Transverse colon (tissue), 4 donors: ENCODE results near the gene DRC3. TPM values are rescaled to one million over a fixed set of nuclear protein-coding genes. Genes with fewer than 3 reads are reported as not detected.
"Not testable (repeated sequence)": the region's sequence is repeated elsewhere in the genome, so short reads cannot be mapped to it uniquely, and the experiment has no call there.

Experiments
- DNase-seq: peaks from one replicate; pipeline ENCODE4 v3.0.0-alpha.2; 2019
- H3K27ac ChIP-seq, 4 donors: fragments of 200-600 bp; sonication (generic); 2 replicates each; pipeline ENCODE4 v1.5.1; 2016 to 2018; ENCODE audit warnings: inconsistent platforms in 4 of 4
- H3K27me3 ChIP-seq: fragments of 200-600 bp; sonication (generic); 2 replicates; pipeline ENCODE4 v1.5.1; 2017; ENCODE audit warnings: inconsistent platforms
- H3K36me3 ChIP-seq, 4 donors: fragments of 200-600 bp; sonication (generic); 2 replicates each; pipeline ENCODE4 v1.5.1; 2017 to 2019; ENCODE audit warnings: inconsistent platforms in 4 of 4
- H3K4me1 ChIP-seq, 4 donors: fragments of 200-600 bp; sonication (generic); 2 replicates each; pipeline ENCODE4 v1.5.1; 2017 to 2020; ENCODE audit warnings: inconsistent platforms in 4 of 4
- H3K4me3 ChIP-seq, 4 donors: fragments of 200-600 bp; sonication (generic); 1 replicate in 1 of 4; 2 replicates in 3 of 4; pipeline versions ENCODE4 v1.5.1 to v1.6.1; 2017 to 2019; ENCODE audit warnings: inconsistent platforms in 4 of 4
- H3K9me3 ChIP-seq, 2 donors: fragments of 200-600 bp; sonication (generic); 2 replicates each; pipeline ENCODE4 v1.5.1; 2017 to 2019; ENCODE audit warnings: inconsistent platforms in 2 of 2
- CTCF ChIP-seq, 5 experiments: fragments of 200-600 bp in 3 of 5; fragments of 450-650 bp in 2 of 5; sonication (generic) in 3 of 5; IDR thresholded peaks; 1 replicate in 2 of 5; 2 replicates in 3 of 5; pipeline ENCODE4 v1.5.1; 2016 to 2017; ENCODE audit warnings: antibody characterized with exemption in 5 of 5, inconsistent platforms in 3 of 5, mild to moderate bottlenecking in 2 of 5, moderate library complexity in 1 of 5
- EP300 ChIP-seq: sonication (generic); formaldehyde crosslinking; IDR thresholded peaks from one replicate; pipeline ENCODE4 v1.6.1; 2017; ENCODE audit warnings: antibody characterized with exemption, low read depth
- POLR2A ChIP-seq: fragments of 450-650 bp; IDR thresholded peaks from one replicate; pipeline ENCODE4 v1.6.1; 2016; ENCODE audit warnings: antibody characterized with exemption, mild to moderate bottlenecking, moderate library complexity
- POLR2AphosphoS5 ChIP-seq, 3 donors: sonication (generic); formaldehyde crosslinking; IDR thresholded peaks; one replicate each; pipeline ENCODE4 v1.6.1; 2016; ENCODE audit warnings: antibody characterized with exemption in 3 of 3
- WGBS, 2 donors: methylation state at CpG; one replicate each; pipeline ENCODE4 v1.1.5; 2018; ENCODE audit warnings: low coverage in 1 of 2; 5-methylcytosine and 5-hydroxymethylcytosine counted together
- in situ Hi-C, 4 donors: fragments of 200-750 bp; cut with MboI; loops; one replicate each; pipeline versions ENCODE4 v1.15.0 to v1.15.1; 2017; ENCODE audit warnings: low sequenced_read_pairs in 3 of 4, low pct_ligation_motif_present in 1 of 4, low pct_unique_long_range_greater_than_20kb in 1 of 4
- intact Hi-C: fragments of 100-400 bp; cut with DNase I; formaldehyde crosslinking; loops from one replicate; pipeline ENCODE4 v1.15.1; 2023; ENCODE audit warnings: low total_unique reads
- total RNA-seq, 4 donors: library from RNA; depleted of rRNA; stranded (reverse); fragments of >200 nt; gene quantifications; one replicate each; pipeline ENCODE4 v1.1.0, GENCODE V29; 2016

Gene DRC3
- total RNA-seq, 4 donors from 2014 or later, result 0.64 to 1.8 (median 0.82) TPM; not detected in 1

- WGBS, 2 donors, result 63% methylated on average over 8 of the region's 8 CpGs; no CpG with 5 or more reads in 1 of the 2 donors
Observed at GRCh38 chr17:17938388-17939107, 34.1 kb upstream of the DRC3 start.

GRCh38 chr17:17939941-17940340 is 32.7 kb upstream of the DRC3 start:
- H3K27ac ChIP-seq, result peak overlapping the region in 2 of 4 donors; percentile 0 to 19
- H3K36me3 ChIP-seq, in situ Hi-C loops, intact Hi-C loops, H3K4me3 ChIP-seq, DNase-seq, H3K9me3 ChIP-seq, H3K27me3 ChIP-seq: not testable (repeated sequence)
- WGBS, 2 donors, result 93 to 94% methylated on average over 5 to 7 of the region's 7 CpGs
- H3K4me1 ChIP-seq, result peaks cover 38 to 86% (median 74%) of the 10 kb centered on the region in 4 donors

More at GRCh38 chr17:17938388-17939107, 34.1 kb upstream of the DRC3 start:
- peak; percentile 55 for DNase-seq
- Histone ChIP-seq H3K4me3 (no peak overlapping the region), H3K36me3 (no peaks in the 10 kb centered on the region), H3K27me3 (no peaks in the 10 kb centered on the region), H3K9me3 (no peaks in the 10 kb centered on the region), H3K27ac (peak overlapping the region; percentile 28 to 69 (median 54)), H3K4me1 (peaks cover 36 to 82% (median 67%) of the 10 kb centered on the region in 4 donors)
- TF ChIP-seq EP300, result no peak
- TF ChIP-seq POLR2A, result no peak
- no peak for TF ChIP-seq POLR2AphosphoS5 (IDR thresholded peaks at IDR 0.05)
- no peak for TF ChIP-seq CTCF (IDR thresholded peaks at IDR 0.05)
- intact Hi-C loops (no loop called here), in situ Hi-C loops (no loop called here)

GRCh38 chr17:17940441-17940911 is 32.2 kb upstream of the DRC3 start:
- no peak for TF ChIP-seq CTCF (IDR thresholded peaks at IDR 0.05)
- no peak for TF ChIP-seq POLR2AphosphoS5 (IDR thresholded peaks at IDR 0.05)
- no peak for TF ChIP-seq EP300
- no peak for TF ChIP-seq POLR2A
- in situ Hi-C loops, result no loop called here
- WGBS, 2 donors, result 40 to 56% methylated on average over 2 to 3 of the region's 3 CpGs
- Histone ChIP-seq H3K27ac (peak overlapping the region in 3 of 4 donors; percentile 0 to 19 (median 3)), H3K9me3 (no peaks in the 10 kb centered on the region), H3K4me3 (no peak overlapping the region), H3K27me3 (no peaks in the 10 kb centered on the region), H3K36me3 (no peaks in the 10 kb centered on the region), H3K4me1 (peaks cover 32 to 84% (median 70%) of the 10 kb centered on the region in 4 donors)
- DNase-seq, result no peak
- intact Hi-C loops, result no loop called here

- in situ Hi-C loops, result no loop called here
- peak overlapping the region in 2 of 4 donors; percentile 0 to 3 for H3K27ac ChIP-seq
Observed at GRCh38 chr17:17941015-17941414, 31.6 kb upstream of the DRC3 start.

More at GRCh38 chr17:17941015-17941414, 31.6 kb upstream of the DRC3 start:
- no peaks in the 10 kb centered on the region for H3K9me3 ChIP-seq
- H3K4me1 ChIP-seq, result peaks cover 29 to 84% (median 66%) of the 10 kb centered on the region in 4 donors
- H3K4me3 ChIP-seq, result no peak overlapping the region
- no peaks in the 10 kb centered on the region for H3K36me3 ChIP-seq
- intact Hi-C loops, result no loop called here
- no peak for DNase-seq
- H3K27me3 ChIP-seq, result no peaks in the 10 kb centered on the region
- no peak for TF ChIP-seq CTCF (IDR thresholded peaks at IDR 0.05)
- TF ChIP-seq POLR2AphosphoS5 (IDR thresholded peaks at IDR 0.05), result no peak
- 72% methylated on average over 5 of the region's 5 CpGs; no CpG with 5 or more reads in 1 of the 2 donors for whole genome bisulfite sequencing, 2 donors
